Pulmonary artery endothelial cell (primary cell): ENCODE measurements around the gene TMTC1. TPM values are rescaled to one million over a fixed set of nuclear protein-coding genes. Genes with fewer than 3 reads are reported as not detected.

ENCODE experiments used
- DNase-seq: peaks from one replicate; pipeline ENCODE4 v3.0.0-alpha.2; 2011; ENCODE audit warnings: low read depth, low spot score
- total RNA-seq: library from RNA; depleted of rRNA; stranded (reverse); fragments of >200 nt; gene quantifications from 2 replicates; pipeline ENCODE4 v1.2.3, GENCODE V29; 2014

The TMTC1 gene
- total RNA-seq, 1 donor from 2014 or later, result 15.0 TPM

GRCh38 chr12:29711381-29711780 lies 72.4 kb downstream of the TMTC1 start:
- no peak for DNase-seq

GRCh38 chr12:29710104-29710503 lies 73.6 kb downstream of the TMTC1 start:
- no peak for DNase-seq

- no peak for DNase-seq
Measured at GRCh38 chr12:29709496-29710040, 74.2 kb downstream of the TMTC1 start.

GRCh38 chr12:29709054-29709453 lies 74.7 kb downstream of the TMTC1 start:
- no peak for DNase-seq

- no peak for DNase-seq
Measured at GRCh38 chr12:29707846-29708245, 75.9 kb downstream of the TMTC1 start.

GRCh38 chr12:29706311-29706710 lies 77.4 kb downstream of the TMTC1 start:
- DNase-seq, result no peak

GRCh38 chr12:29703528-29703927 lies 80.2 kb downstream of the TMTC1 start:
- no peak for DNase-seq

GRCh38 chr12:29702972-29703371 lies 80.8 kb downstream of the TMTC1 start:
- DNase-seq, result no peak

- DNase-seq, result no peak
Measured at GRCh38 chr12:29702222-29702621, 81.5 kb downstream of the TMTC1 start.

GRCh38 chr12:29700761-29701481 lies 82.8 kb downstream of the TMTC1 start:
- no peak for DNase-seq

- DNase-seq, result no peak
Measured at GRCh38 chr12:29698756-29699155, 85.0 kb downstream of the TMTC1 start.

GRCh38 chr12:29695800-29696199 lies 87.9 kb downstream of the TMTC1 start:
- DNase-seq, result no peak

GRCh38 chr12:29695026-29695425 lies 88.7 kb downstream of the TMTC1 start:
- DNase-seq, result no peak

GRCh38 chr12:29694002-29694401 lies 89.7 kb downstream of the TMTC1 start:
- DNase-seq, result no peak

GRCh38 chr12:29692237-29692636 lies 91.5 kb downstream of the TMTC1 start:
- no peak for DNase-seq

GRCh38 chr12:29691161-29691854 lies 92.4 kb downstream of the TMTC1 start:
- DNase-seq, result no peak

GRCh38 chr12:29690728-29691127 lies 93.0 kb downstream of the TMTC1 start:
- DNase-seq, result no peak

- DNase-seq, result no peak
Measured at GRCh38 chr12:29688914-29689313, 94.8 kb downstream of the TMTC1 start.

- DNase-seq, result no peak
Measured at GRCh38 chr12:29682088-29682487, 101.7 kb downstream of the TMTC1 start.

GRCh38 chr12:29681370-29681769 lies 102.4 kb downstream of the TMTC1 start:
- no peak for DNase-seq

- no peak for DNase-seq
Measured at GRCh38 chr12:29676676-29677075, 107.1 kb downstream of the TMTC1 start.

GRCh38 chr12:29674463-29674862 lies 109.3 kb downstream of the TMTC1 start:
- no peak for DNase-seq

- DNase-seq, result no peak
Measured at GRCh38 chr12:29673346-29673745, 110.4 kb downstream of the TMTC1 start.
